Measurements from ENCODE around the gene CDK17. TPM values are rescaled to one million over a fixed set of nuclear protein-coding genes. Genes with fewer than 3 reads are reported as not detected.

Gene CDK17
- polyA plus RNA-seq, 1 of the 3 experiments (the other 2 are of a cell fraction) = 11.7 TPM

DNA sequence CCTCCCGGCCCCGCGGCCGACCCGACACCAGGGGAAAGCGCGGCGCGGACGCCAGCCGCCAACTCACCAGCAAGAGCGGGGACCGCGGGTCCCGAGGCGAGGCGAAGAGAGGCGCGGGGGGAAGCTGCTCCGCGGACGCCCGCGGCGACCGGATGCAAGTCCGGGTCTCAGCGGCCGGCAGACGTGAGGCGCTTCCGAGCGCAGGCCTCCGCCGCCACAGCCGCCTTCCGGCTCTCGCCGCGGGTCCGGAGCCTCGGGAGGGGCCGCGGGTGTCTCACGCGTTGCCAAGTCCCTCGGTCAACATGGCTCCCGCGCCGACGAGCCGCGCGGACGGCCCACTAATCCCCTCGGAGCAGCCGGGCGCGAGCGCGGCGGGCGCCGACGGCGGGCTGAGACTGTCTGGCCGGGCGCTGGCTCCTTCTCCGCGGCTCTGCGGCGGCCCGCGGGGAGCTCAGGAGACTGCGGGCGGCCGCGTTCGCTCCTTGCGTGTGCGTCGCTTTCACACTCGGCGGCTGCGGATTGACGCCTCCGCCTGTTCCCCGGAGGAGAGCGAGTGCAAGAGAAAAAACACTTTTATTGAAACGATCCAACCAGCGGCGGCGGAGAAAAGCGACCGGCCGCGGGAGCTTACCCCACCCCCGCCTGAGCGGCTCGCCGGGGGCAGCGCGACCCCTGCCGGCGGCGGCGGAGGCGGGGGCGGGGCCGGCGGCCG, at the start of gene CDK17 (continued):
- TF ChIP-seq, protein P1, sequence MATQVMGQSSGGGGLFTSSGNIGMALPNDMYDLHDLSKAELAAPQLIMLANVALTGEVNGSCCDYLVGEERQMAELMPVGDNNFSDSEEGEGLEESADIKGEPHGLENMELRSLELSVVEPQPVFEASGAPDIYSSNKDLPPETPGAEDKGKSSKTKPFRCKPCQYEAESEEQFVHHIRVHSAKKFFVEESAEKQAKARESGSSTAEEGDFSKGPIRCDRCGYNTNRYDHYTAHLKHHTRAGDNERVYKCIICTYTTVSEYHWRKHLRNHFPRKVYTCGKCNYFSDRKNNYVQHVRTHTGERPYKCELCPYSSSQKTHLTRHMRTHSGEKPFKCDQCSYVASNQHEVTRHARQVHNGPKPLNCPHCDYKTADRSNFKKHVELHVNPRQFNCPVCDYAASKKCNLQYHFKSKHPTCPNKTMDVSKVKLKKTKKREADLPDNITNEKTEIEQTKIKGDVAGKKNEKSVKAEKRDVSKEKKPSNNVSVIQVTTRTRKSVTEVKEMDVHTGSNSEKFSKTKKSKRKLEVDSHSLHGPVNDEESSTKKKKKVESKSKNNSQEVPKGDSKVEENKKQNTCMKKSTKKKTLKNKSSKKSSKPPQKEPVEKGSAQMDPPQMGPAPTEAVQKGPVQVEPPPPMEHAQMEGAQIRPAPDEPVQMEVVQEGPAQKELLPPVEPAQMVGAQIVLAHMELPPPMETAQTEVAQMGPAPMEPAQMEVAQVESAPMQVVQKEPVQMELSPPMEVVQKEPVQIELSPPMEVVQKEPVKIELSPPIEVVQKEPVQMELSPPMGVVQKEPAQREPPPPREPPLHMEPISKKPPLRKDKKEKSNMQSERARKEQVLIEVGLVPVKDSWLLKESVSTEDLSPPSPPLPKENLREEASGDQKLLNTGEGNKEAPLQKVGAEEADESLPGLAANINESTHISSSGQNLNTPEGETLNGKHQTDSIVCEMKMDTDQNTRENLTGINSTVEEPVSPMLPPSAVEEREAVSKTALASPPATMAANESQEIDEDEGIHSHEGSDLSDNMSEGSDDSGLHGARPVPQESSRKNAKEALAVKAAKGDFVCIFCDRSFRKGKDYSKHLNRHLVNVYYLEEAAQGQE (IDR thresholded peaks at IDR 0.05; ENCODE audit: low read depth, low read length) = no peak
- no peak for TF ChIP-seq NFIC (IDR thresholded peaks at IDR 0.05; ENCODE audit: borderline replicate concordance)
- 0 out of 4 replicates have a peak, but pooled peaks of 1 of the 2 experiments have one; percentile 31 for TF ChIP-seq EP300 (IDR thresholded peaks at IDR 0.05; ENCODE audit: borderline replicate concordance in 1 of 2, low read depth in 1 of 2, low read length in 1 of 2)
- no peak for TF ChIP-seq EZH2phosphoT487 (IDR thresholded peaks at IDR 0.05; ENCODE audit: borderline replicate concordance, low read depth)
- peak; percentile 48 for TF ChIP-seq CHD2 (IDR thresholded peaks at IDR 0.05; ENCODE audit: low read length, partially characterized antibody)
- no peak for TF ChIP-seq ELF1 (IDR thresholded peaks at IDR 0.05)
- TF ChIP-seq RAD21 (IDR thresholded peaks at IDR 0.05; ENCODE audit: low read length) = peak; percentile 44
- TF ChIP-seq MEF2A (IDR thresholded peaks at IDR 0.05; ENCODE audit: borderline replicate concordance, low read depth) = no peak

DNA sequence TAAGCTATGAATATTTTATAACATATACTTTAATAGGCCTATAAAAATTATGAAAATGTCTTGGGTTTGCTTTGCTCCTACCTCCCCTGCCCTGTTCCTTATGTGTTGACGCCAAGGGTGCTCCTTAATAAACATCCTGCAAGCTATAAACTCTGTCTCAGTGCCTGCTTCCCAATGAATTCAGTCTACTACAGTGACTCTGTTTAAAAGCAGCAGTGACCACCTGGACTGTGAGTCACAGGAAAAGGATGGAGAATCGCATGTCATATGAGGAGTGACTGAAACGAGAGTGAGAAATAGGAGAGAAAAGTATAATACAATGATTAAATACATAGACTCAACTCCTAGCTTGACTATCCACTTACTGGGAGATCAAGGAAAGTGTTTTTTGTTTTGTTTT, 48.1 kb upstream of the CDK17 start:
- Histone ChIP-seq H3K27me3 (ENCODE audit: insufficient read depth) (no peaks in the 10 kb centered on the region), H3K4me1 (ENCODE audit: control insufficient read depth in 1 of 2, insufficient read depth in 2 of 2, low read depth in 1 of 2, low read length in 1 of 2) (peaks cover 0 to 21% of the 10 kb centered on the region in 2 experiments; a peak in 3 of 4 replicates), H3K27ac (ENCODE audit: low read depth in 2 of 2, low read length in 1 of 2) (peak overlapping the region in 1 of 2 experiments; percentile 98; a peak in 2 of 4 replicates), H3K4me3 (ENCODE audit: low read depth in 2 of 2, low read length in 1 of 2) (no peak overlapping the region), H3K4me2 (no peak overlapping the region), H2AFZ (ENCODE audit: low read depth) (peak overlapping the region; percentile 38; the same call in 1 of the 2 replicates), H3K36me3 (replicated peaks in 1 of 2; ENCODE audit: control insufficient read depth in 1 of 2, insufficient read depth in 2 of 2, low read length in 1 of 2) (no peaks in the 10 kb centered on the region), H3K9me3 (no peaks in the 10 kb centered on the region), H3K9ac (0 out of 2 replicates have a peak overlapping the region, but pooled peaks have one; percentile 16), H4K20me1 (ENCODE audit: insufficient read depth) (no peaks in the 10 kb centered on the region), H3K9me2 (no peaks in the 10 kb centered on the region), H3K79me2 (ENCODE audit: insufficient read depth) (no peaks in the 10 kb centered on the region), H3F3A (replicated peaks; ENCODE audit: insufficient read depth) (peaks cover 43% of the 10 kb centered on the region)
- ChIA-PET CTCF (no interaction called here), POLR2A (no interaction called here)
- DNase-seq = no peak
- 36% methylated on average over 3 of the region's 3 CpGs for WGBS (ENCODE audit: low lambda C conversion rate)
- no peak for TF ChIP-seq RFX5 (IDR thresholded peaks at IDR 0.05; ENCODE audit: low read length)
- no peak for TF ChIP-seq RCOR1 (IDR thresholded peaks at IDR 0.05; ENCODE audit: low read length)
- peak; percentile 66 for TF ChIP-seq TCF12 (IDR thresholded peaks at IDR 0.05)
- no peak for TF ChIP-seq TAF1 (IDR thresholded peaks at IDR 0.05; ENCODE audit: borderline replicate concordance, low read depth, low read length)
- peak; percentile 66 for TF ChIP-seq FOSL2 (IDR thresholded peaks at IDR 0.05; ENCODE audit: borderline replicate concordance, low read depth)
- TF ChIP-seq SMC3 (IDR thresholded peaks at IDR 0.05; ENCODE audit: low read depth, low read length) = no peak
- no peak for TF ChIP-seq EZH2phosphoT487 (IDR thresholded peaks at IDR 0.05; ENCODE audit: borderline replicate concordance, low read depth)
- no peak for TF ChIP-seq YY1 (IDR thresholded peaks at IDR 0.05; ENCODE audit: low read depth)
- TF ChIP-seq JUND (IDR thresholded peaks at IDR 0.05) = 0 out of 2 replicates have a peak, but pooled peaks have one; percentile 10
- TF ChIP-seq, protein P2, sequence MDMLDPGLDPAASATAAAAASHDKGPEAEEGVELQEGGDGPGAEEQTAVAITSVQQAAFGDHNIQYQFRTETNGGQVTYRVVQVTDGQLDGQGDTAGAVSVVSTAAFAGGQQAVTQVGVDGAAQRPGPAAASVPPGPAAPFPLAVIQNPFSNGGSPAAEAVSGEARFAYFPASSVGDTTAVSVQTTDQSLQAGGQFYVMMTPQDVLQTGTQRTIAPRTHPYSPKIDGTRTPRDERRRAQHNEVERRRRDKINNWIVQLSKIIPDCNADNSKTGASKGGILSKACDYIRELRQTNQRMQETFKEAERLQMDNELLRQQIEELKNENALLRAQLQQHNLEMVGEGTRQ (IDR thresholded peaks at IDR 0.05; ENCODE audit: borderline replicate concordance, low read depth, low read length) = no peak
- TF ChIP-seq ELF1 (IDR thresholded peaks at IDR 0.05) = no peak
- TF ChIP-seq, protein P3, sequence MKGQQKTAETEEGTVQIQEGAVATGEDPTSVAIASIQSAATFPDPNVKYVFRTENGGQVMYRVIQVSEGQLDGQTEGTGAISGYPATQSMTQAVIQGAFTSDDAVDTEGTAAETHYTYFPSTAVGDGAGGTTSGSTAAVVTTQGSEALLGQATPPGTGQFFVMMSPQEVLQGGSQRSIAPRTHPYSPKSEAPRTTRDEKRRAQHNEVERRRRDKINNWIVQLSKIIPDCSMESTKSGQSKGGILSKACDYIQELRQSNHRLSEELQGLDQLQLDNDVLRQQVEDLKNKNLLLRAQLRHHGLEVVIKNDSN (IDR thresholded peaks at IDR 0.05; ENCODE audit: borderline replicate concordance, low read depth) = no peak
- no peak for TF ChIP-seq TEAD4 (IDR thresholded peaks at IDR 0.05; ENCODE audit: borderline replicate concordance, insufficient read depth)
- TF ChIP-seq, protein P4, sequence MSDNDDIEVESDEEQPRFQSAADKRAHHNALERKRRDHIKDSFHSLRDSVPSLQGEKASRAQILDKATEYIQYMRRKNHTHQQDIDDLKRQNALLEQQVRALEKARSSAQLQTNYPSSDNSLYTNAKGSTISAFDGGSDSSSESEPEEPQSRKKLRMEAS (IDR thresholded peaks at IDR 0.05; ENCODE audit: low read depth) = no peak
- no peak for TF ChIP-seq MXI1 (IDR thresholded peaks at IDR 0.05; ENCODE audit: low read depth, low read length)
- TF ChIP-seq FOXJ3 (CRISPR knock-in tag; IDR thresholded peaks at IDR 0.05) = no peak
- TF ChIP-seq NRF1 (IDR thresholded peaks at IDR 0.05; ENCODE audit: low read depth, low read length) = no peak
- no peak for TF ChIP-seq IRF3 (IDR thresholded peaks at IDR 0.05; ENCODE audit: low read depth, low read length)
